GM18502 (cell line): Measurements from ENCODE around the gene ELOVL2.
"Not testable (repeated sequence)": the region's sequence is repeated elsewhere in the genome, so short reads cannot be mapped to it uniquely, and the experiment has no call there.

Experiments used
- ATAC-seq: cut with Tn5 transposase; IDR thresholded peaks from one replicate; pipeline ENCODE4 v1.9.1; 2021; ENCODE audit warnings: mild to moderate bottlenecking; ENCODE audit not compliant: unreplicated experiment, poor library complexity

ELOVL2 gene

GRCh38 chr6:11025921-11026635 lies 18.0 kb downstream of the ELOVL2 start:
- ATAC-seq, result peak; percentile 92

- no peak for ATAC-seq
Measured at GRCh38 chr6:11025130-11025529, 19.0 kb downstream of the ELOVL2 start.

GRCh38 chr6:11023032-11023431 lies 21.1 kb downstream of the ELOVL2 start:
- ATAC-seq, result no peak

GRCh38 chr6:11021714-11022113 lies 22.4 kb downstream of the ELOVL2 start:
- no peak for ATAC-seq

- ATAC-seq, result no peak
Measured at GRCh38 chr6:11021003-11021402, 23.1 kb downstream of the ELOVL2 start.

- ATAC-seq, result no peak
Measured at GRCh38 chr6:11018225-11018624, 25.9 kb downstream of the ELOVL2 start.

GRCh38 chr6:11017090-11017489 lies 27.0 kb downstream of the ELOVL2 start:
- no peak for ATAC-seq

- ATAC-seq, result no peak
Measured at GRCh38 chr6:11016452-11016851, 27.7 kb downstream of the ELOVL2 start.

- no peak for ATAC-seq
Measured at GRCh38 chr6:11015102-11015501, 29.0 kb downstream of the ELOVL2 start.

GRCh38 chr6:11013721-11014070 lies 30.4 kb downstream of the ELOVL2 start:
- ATAC-seq, result no peak

GRCh38 chr6:11012976-11013720 lies 31.0 kb downstream of the ELOVL2 start:
- ATAC-seq, result no peak

- ATAC-seq, result no peak
Measured at GRCh38 chr6:11012295-11012754, 31.8 kb downstream of the ELOVL2 start.

- no peak for ATAC-seq
Measured at GRCh38 chr6:11011787-11012234, 32.3 kb downstream of the ELOVL2 start.

- peak; percentile 73 for ATAC-seq
Measured at GRCh38 chr6:11009353-11009752, 34.8 kb downstream of the ELOVL2 start.

GRCh38 chr6:11008821-11009220 lies 35.3 kb downstream of the ELOVL2 start:
- no peak for ATAC-seq

- no peak for ATAC-seq
Measured at GRCh38 chr6:11007715-11008608, 36.1 kb downstream of the ELOVL2 start.

- no peak for ATAC-seq
Measured at GRCh38 chr6:11006061-11006460, 38.0 kb downstream of the ELOVL2 start.

- not testable (repeated sequence) for ATAC-seq
Measured at GRCh38 chr6:11003297-11003696, 40.8 kb downstream of the ELOVL2 start.

GRCh38 chr6:11002176-11002575 lies 41.9 kb downstream of the ELOVL2 start:
- ATAC-seq, result no peak

- ATAC-seq, result no peak
Measured at GRCh38 chr6:10999994-11000393, 44.1 kb downstream of the ELOVL2 start.
